Body of pancreas (tissue), 4 donors: ENCODE results near the gene BRME1.

Experiments
- CTCF ChIP-seq, 7 experiments: fragments of 450-650 bp in 4 of 7; fragments of 200-600 bp in 3 of 7; sonication (generic) in 3 of 7; IDR thresholded peaks; one replicate each; pipeline ENCODE4 v1.5.1; 2016 to 2019; ENCODE audit warnings: antibody characterized with exemption in 7 of 7
- POLR2A ChIP-seq, 3 donors: fragments of 450-650 bp; IDR thresholded peaks; one replicate each; pipeline ENCODE4 v1.6.1; 2016; ENCODE audit warnings: antibody characterized with exemption in 3 of 3, mild to moderate bottlenecking in 2 of 3

DNA sequence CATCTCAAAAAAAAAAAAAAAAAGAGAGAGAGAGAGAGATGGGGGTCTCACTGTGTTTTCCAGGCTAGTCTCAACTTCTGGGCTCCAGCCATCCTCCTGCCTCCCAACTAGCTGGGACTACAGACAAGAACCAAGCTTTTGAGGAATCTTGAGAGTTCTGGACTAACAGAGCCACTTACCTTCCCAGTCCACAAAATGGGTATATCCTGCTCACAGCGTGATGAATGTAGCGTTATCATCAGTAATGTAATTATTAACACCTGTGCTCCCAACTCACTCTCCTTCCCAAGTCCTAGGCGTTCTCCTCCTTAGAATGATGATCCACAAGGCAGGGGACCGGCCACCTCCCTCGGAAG lies 33.6 kb downstream of the BRME1 start:
- TF ChIP-seq POLR2A (IDR thresholded peaks at IDR 0.05) = no peak
- TF ChIP-seq CTCF (IDR thresholded peaks at IDR 0.05) = no peak
